Suprapubic skin (tissue), 4 donors: ENCODE data around the gene HMCN1. TPM values are rescaled to one million over a fixed set of nuclear protein-coding genes. Genes with fewer than 3 reads are reported as not detected.

Source experiments
- DNase-seq, 2 donors: peaks; one replicate each; pipeline ENCODE4 v3.0.0-alpha.2; 2019; ENCODE audit warnings: low spot score in 2 of 2
- H3K27ac ChIP-seq: fragments of 200-600 bp; sonication (generic); one replicate; pipeline ENCODE4 v1.5.1; 2019
- H3K27me3 ChIP-seq: fragments of 200-600 bp; sonication (generic); one replicate; pipeline ENCODE4 v1.5.1; 2019
- H3K36me3 ChIP-seq: fragments of 200-600 bp; sonication (generic); one replicate; pipeline ENCODE4 v1.5.1; 2019
- H3K4me1 ChIP-seq: fragments of 200-600 bp; sonication (generic); one replicate; pipeline ENCODE4 v1.5.1; 2019
- H3K4me3 ChIP-seq: fragments of 200-600 bp; sonication (generic); one replicate; pipeline ENCODE4 v1.5.1; 2019; ENCODE audit warnings: mild to moderate bottlenecking
- H3K9me3 ChIP-seq: fragments of 200-600 bp; sonication (generic); one replicate; pipeline ENCODE4 v1.5.1; 2019
- EP300 ChIP-seq: sonication (generic); formaldehyde crosslinking; IDR thresholded peaks from one replicate; pipeline ENCODE4 v1.6.1; 2017; ENCODE audit warnings: antibody characterized with exemption
- POLR2A ChIP-seq, 2 donors: fragments of 450-650 bp; IDR thresholded peaks; one replicate each; pipeline ENCODE4 v1.6.1; 2017; ENCODE audit warnings: antibody characterized with exemption in 2 of 2, mild to moderate bottlenecking in 2 of 2, moderate library complexity in 2 of 2
- POLR2AphosphoS5 ChIP-seq, 3 donors: sonication (generic); formaldehyde crosslinking; IDR thresholded peaks; one replicate each; pipeline ENCODE4 v1.6.1; 2017; ENCODE audit warnings: antibody characterized with exemption in 3 of 3
- WGBS: methylation state at CpG from one replicate; pipeline ENCODE4 v1.1.5; 2018; 5-methylcytosine and 5-hydroxymethylcytosine counted together
- total RNA-seq, 4 donors: library from RNA; depleted of rRNA; stranded (reverse); fragments of >200 nt; gene quantifications; one replicate each; pipeline ENCODE4 v1.1.0, GENCODE V29; 2016
- TF ChIP-seq, protein P1 (sequence below), 2 donors: fragments of 200-600 bp in 1 of 2; fragments of 450-650 bp in 1 of 2; sonication (generic) in 1 of 2; IDR thresholded peaks; one replicate each; pipeline ENCODE4 v1.5.1; 2016 to 2019; ENCODE audit warnings: antibody characterized with exemption in 2 of 2, mild to moderate bottlenecking in 1 of 2, moderate library complexity in 1 of 2

The HMCN1 gene
- total RNA-seq, 4 donors from 2014 or later, result 2.2 to 5.6 (median 3.7) TPM

DNA sequence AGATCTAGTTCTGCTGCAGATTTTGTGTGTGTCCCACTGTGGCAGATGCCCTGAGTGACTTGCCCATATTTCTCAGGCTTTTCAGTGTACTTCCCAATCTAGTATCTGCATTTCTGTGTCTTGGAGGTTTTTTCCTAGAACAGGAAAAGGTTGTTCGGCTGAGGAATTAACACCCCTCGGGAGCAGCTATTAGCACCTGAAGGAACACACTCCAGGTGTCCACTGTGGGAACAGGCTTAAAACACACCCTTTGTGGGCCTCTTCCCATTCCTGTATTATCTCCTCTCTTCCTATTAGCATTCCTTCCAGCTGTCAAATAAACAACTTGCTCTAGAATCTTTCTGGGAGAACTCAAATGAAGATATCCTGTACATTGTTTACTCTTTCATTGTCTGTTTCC is 178.3 kb downstream of the HMCN1 start:
- 79% methylated on average over 2 of the region's 2 CpGs for WGBS
- TF ChIP-seq, protein P1, sequence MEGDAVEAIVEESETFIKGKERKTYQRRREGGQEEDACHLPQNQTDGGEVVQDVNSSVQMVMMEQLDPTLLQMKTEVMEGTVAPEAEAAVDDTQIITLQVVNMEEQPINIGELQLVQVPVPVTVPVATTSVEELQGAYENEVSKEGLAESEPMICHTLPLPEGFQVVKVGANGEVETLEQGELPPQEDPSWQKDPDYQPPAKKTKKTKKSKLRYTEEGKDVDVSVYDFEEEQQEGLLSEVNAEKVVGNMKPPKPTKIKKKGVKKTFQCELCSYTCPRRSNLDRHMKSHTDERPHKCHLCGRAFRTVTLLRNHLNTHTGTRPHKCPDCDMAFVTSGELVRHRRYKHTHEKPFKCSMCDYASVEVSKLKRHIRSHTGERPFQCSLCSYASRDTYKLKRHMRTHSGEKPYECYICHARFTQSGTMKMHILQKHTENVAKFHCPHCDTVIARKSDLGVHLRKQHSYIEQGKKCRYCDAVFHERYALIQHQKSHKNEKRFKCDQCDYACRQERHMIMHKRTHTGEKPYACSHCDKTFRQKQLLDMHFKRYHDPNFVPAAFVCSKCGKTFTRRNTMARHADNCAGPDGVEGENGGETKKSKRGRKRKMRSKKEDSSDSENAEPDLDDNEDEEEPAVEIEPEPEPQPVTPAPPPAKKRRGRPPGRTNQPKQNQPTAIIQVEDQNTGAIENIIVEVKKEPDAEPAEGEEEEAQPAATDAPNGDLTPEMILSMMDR (IDR thresholded peaks at IDR 0.05), result no peak
- TF ChIP-seq POLR2AphosphoS5 (IDR thresholded peaks at IDR 0.05), result no peak
- TF ChIP-seq EP300, result no peak
- no peak for TF ChIP-seq POLR2A (IDR thresholded peaks at IDR 0.05)

DNA sequence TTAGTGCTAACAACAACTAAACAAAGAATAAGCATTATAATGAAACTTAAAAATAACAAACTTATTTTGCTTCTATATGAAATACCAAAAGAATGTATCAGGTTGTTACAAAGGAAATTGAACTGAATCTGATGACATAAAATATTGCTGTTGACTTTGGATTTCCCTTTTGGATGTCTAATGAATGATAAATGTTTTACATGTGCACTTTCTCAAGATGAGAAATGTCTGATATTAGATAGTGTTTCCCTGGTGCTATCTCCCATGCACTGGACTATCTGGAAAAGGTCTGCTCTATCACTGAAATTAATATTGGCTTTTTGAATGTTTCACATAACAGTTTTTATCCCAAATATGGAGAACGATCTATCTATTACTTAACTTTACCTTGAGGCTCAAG is 179.9 kb downstream of the HMCN1 start:
- WGBS, result 85% methylated on average over 1 of the region's 1 CpG
- no peak overlapping the region for H3K4me3 ChIP-seq
- H3K27ac ChIP-seq, result no peak overlapping the region
- H3K9me3 ChIP-seq, result no peaks in the 10 kb centered on the region
- no peak for DNase-seq
- no peaks in the 10 kb centered on the region for H3K36me3 ChIP-seq
- H3K27me3 ChIP-seq, result no peaks in the 10 kb centered on the region
- no peaks in the 10 kb centered on the region for H3K4me1 ChIP-seq
- TF ChIP-seq POLR2AphosphoS5 (IDR thresholded peaks at IDR 0.05) (no peak), EP300 (no peak), POLR2A (IDR thresholded peaks at IDR 0.05) (no peak)
- TF ChIP-seq, protein P1 (IDR thresholded peaks at IDR 0.05), result no peak

More for the DNA sequence above, 178.3 kb downstream of the HMCN1 start:
- H3K27ac ChIP-seq, result no peak overlapping the region
- H3K27me3 ChIP-seq, result no peaks in the 10 kb centered on the region
- H3K4me1 ChIP-seq, result no peaks in the 10 kb centered on the region
- H3K4me3 ChIP-seq, result no peak overlapping the region
- no peaks in the 10 kb centered on the region for H3K36me3 ChIP-seq
- DNase-seq, result no peak
- no peaks in the 10 kb centered on the region for H3K9me3 ChIP-seq

DNA sequence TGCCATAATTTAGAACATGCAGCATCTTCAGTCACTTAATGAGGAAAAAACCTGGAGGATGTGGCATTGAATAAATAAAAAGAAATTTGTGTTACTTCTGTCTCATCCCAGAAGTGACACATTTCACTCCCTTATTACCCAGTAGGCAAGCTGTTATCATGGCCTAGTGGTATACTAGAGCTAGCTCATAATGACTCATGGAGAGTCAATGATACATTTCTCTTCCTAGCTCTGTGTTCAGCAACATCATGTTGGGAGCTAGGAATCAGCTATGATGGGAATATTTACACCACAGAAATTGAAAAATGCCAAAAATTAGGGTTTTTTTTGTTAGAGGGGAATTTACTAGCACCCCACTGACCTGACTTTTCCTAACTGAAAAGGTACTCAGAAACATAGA is 182.7 kb downstream of the HMCN1 start:
- Histone ChIP-seq H3K27ac (no peak overlapping the region), H3K4me1 (no peaks in the 10 kb centered on the region), H3K9me3 (no peaks in the 10 kb centered on the region), H3K36me3 (no peaks in the 10 kb centered on the region), H3K27me3 (no peaks in the 10 kb centered on the region), H3K4me3 (no peak overlapping the region)
- no peak for DNase-seq
- TF ChIP-seq EP300 (no peak), POLR2A (IDR thresholded peaks at IDR 0.05) (no peak), POLR2AphosphoS5 (IDR thresholded peaks at IDR 0.05) (no peak)
- TF ChIP-seq, protein P1 (IDR thresholded peaks at IDR 0.05), result no peak

DNA sequence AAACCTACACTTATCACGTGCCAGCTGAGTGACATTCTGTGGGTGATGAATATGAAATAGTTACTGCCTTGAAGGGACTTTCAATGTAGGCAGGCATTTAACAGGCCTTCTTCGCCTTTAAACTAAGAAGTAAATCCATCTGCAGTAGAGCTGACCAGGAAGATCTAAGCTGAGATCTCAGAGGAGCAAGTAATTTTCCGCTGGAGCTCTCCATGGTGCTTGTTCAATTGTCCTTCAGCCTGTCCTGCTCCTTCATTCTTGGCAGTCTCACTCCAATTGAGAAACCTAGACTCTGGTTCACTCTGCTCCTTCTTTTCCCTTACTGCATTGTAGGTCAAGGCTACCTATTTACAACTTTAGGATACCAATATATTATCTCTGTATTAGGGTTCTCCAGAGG is 183.5 kb downstream of the HMCN1 start:
- Histone ChIP-seq H3K4me3 (no peak overlapping the region), H3K27me3 (no peaks in the 10 kb centered on the region), H3K9me3 (no peaks in the 10 kb centered on the region), H3K36me3 (no peaks in the 10 kb centered on the region), H3K4me1 (no peaks in the 10 kb centered on the region), H3K27ac (no peak overlapping the region)
- no peak for DNase-seq
- TF ChIP-seq, protein P1 (IDR thresholded peaks at IDR 0.05), result no peak
- TF ChIP-seq EP300, result no peak
- TF ChIP-seq POLR2A (IDR thresholded peaks at IDR 0.05), result no peak
- TF ChIP-seq POLR2AphosphoS5 (IDR thresholded peaks at IDR 0.05), result no peak
- 93% methylated on average over 3 of the region's 3 CpGs for WGBS

DNA sequence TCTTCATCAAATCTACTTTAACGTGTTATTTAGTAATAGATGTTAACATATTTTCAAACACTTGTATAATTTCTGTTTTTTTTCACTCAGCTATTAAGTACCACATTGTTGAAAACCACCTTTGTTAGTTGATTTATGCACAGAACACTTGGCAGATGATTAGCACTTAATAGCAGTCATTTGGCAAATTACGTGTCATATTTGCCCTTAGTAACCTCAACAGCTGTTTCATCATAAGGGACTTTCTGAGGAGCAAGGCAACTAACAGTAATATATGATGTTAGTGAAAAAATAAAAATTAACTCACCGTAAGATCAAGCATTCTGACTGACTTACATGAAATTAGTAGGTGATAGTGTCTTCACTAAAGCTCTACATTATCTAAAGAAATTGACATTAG is 186.4 kb downstream of the HMCN1 start:
- H3K4me1 ChIP-seq, result no peaks in the 10 kb centered on the region
- no peaks in the 10 kb centered on the region for H3K27me3 ChIP-seq
- H3K9me3 ChIP-seq, result no peaks in the 10 kb centered on the region
- WGBS, result 46% methylated on average over 3 of the region's 3 CpGs
- H3K36me3 ChIP-seq, result no peaks in the 10 kb centered on the region
- no peak overlapping the region for H3K27ac ChIP-seq
- TF ChIP-seq, protein P1 (IDR thresholded peaks at IDR 0.05), result no peak
- no peak for TF ChIP-seq EP300
- TF ChIP-seq POLR2AphosphoS5 (IDR thresholded peaks at IDR 0.05), result no peak
- TF ChIP-seq POLR2A (IDR thresholded peaks at IDR 0.05), result no peak
- H3K4me3 ChIP-seq, result no peak overlapping the region
- DNase-seq, result no peak
